RWPE1 (cell line): ENCODE data around the gene KCND3.

ENCODE experiments used
- CTCF ChIA-PET: fragments of 350-600 bp; sonication (Branson Sonifier 250); formaldehyde crosslinking; extraction: SDS; loops from one replicate; lab custom pipeline; 2021; lab: Yijun Ruan, JAX
- POLR2A ChIA-PET: fragments of 400-600 bp; formaldehyde crosslinking; extraction: SDS; loops from one replicate; lab custom pipeline; 2020; ENCODE audit warnings: antibody characterized with exemption; ENCODE audit not compliant: low non-redundant PET; lab: Yijun Ruan, JAX
- DNase-seq: peaks from one replicate; pipeline ENCODE4 v3.0.0; 2012; ENCODE audit warnings: low spot score
- H3K27ac ChIP-seq: fragments of 450-650 bp; 2 replicates; pipeline ENCODE4 v1.5.1; 2017
- TF ChIP-seq, protein P1 (sequence below): fragments of 450-650 bp; conservative IDR thresholded peaks from 2 replicates; pipeline ENCODE4 v1.5.1; 2017; ENCODE audit warnings: low read depth, mild to moderate bottlenecking

KCND3 gene

GRCh38 chr1:111888740-111889376 lies 100.6 kb downstream of the KCND3 start:
- TF ChIP-seq, protein P1, sequence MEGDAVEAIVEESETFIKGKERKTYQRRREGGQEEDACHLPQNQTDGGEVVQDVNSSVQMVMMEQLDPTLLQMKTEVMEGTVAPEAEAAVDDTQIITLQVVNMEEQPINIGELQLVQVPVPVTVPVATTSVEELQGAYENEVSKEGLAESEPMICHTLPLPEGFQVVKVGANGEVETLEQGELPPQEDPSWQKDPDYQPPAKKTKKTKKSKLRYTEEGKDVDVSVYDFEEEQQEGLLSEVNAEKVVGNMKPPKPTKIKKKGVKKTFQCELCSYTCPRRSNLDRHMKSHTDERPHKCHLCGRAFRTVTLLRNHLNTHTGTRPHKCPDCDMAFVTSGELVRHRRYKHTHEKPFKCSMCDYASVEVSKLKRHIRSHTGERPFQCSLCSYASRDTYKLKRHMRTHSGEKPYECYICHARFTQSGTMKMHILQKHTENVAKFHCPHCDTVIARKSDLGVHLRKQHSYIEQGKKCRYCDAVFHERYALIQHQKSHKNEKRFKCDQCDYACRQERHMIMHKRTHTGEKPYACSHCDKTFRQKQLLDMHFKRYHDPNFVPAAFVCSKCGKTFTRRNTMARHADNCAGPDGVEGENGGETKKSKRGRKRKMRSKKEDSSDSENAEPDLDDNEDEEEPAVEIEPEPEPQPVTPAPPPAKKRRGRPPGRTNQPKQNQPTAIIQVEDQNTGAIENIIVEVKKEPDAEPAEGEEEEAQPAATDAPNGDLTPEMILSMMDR, result no peak
- POLR2A ChIA-PET, result no interaction called here
- DNase-seq, result no peak
- CTCF ChIA-PET, result no interaction called here
- no peak overlapping the region for H3K27ac ChIP-seq

DNA sequence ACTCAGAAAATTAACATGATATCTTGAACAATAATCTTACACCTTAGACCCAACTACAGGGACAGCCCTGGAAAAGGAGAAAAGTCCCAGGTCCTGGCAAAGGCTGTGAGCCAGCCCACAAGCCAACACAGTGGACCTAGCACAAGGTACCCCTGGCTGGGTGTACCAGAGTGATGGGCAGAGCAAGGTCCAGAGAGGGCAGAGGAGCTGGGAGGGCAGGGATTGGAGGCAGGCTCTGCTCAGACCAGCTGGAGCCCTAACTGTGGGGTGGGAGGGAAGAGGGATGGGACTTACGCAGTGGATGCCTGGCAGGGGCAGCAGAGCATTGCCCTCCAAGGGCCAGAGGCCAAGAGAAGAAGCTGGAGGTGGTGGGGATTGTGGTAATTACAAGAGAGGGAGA lies 101.6 kb downstream of the KCND3 start:
- TF ChIP-seq, protein P1, result no peak
- no peak for DNase-seq
- ChIA-PET CTCF (no interaction called here), POLR2A (interaction anchor here (0.6 kb wide), 1 partner anchor 50 kb away, joined by 4 read pairs; no protein-coding TSS in a partner anchor)
- no peak overlapping the region for H3K27ac ChIP-seq

GRCh38 chr1:111887385-111887784 lies 102.1 kb downstream of the KCND3 start:
- TF ChIP-seq, protein P1, result no peak
- no peak overlapping the region for H3K27ac ChIP-seq
- ChIA-PET POLR2A (no interaction called here), CTCF (interaction anchor here (0.6 kb wide), 1 partner anchor 56 kb away, joined by 3 read pairs; no protein-coding TSS in a partner anchor)
- DNase-seq, result no peak

DNA sequence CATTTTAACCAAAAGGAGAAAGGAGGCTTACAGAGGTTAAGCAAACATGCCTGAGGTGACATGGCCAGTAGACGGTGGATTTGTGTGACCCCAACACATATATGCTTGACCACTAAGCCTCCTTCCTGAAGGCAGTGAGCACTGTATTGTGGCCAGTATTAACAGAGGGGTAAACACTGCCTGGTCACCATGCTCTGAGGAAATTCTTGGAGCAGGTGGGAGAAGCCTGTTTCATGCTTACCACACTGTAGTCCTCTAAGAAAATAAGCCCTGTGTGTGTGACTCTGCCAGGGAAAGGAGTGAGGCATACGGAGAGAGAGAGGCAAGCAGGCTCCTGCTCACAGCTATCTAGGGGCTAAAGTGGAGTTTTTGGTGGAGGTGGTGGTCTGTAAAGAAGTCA lies 102.7 kb downstream of the KCND3 start:
- DNase-seq, result no peak
- H3K27ac ChIP-seq, result no peak overlapping the region
- TF ChIP-seq, protein P1, result no peak
- ChIA-PET POLR2A (no interaction called here), CTCF (no interaction called here)

DNA sequence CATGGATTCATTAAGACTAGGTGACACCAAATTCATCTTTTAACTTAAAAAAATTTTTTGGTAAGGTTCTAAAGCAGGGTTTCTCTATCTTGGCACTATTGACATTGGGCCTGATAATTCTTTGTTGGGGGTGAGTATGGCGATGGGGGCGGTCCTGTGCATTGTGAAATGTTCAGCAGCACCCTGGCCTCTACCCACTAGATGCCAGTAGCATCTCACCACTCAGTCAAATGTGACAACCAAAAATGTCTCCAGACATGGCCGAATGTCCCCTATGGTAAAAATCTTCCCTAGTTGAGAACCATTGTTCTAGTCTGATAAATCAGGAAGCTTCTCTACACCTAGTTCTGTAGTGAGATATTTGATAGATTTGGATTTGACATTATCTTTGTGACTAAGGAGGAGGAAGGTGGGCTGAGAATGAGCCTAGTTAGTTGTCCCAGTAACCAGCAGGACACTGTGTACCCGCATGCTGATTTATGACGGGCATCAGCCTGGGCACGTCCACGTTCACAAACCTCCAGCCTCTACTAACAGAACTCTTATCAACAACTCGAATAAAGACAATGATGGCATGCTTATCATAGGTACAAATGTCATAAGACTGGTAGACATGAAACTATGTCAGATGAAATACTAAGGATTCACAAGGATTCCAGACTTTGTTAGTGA lies 104.6 kb downstream of the KCND3 start:
- POLR2A ChIA-PET, result interaction anchor here (0.6 kb wide), 1 partner anchor 16 kb away, joined by 3 read pairs; no protein-coding TSS in a partner anchor
- no peak for DNase-seq
- CTCF ChIA-PET, result no interaction called here
- H3K27ac ChIP-seq, result no peak overlapping the region
- TF ChIP-seq, protein P1, result no peak

DNA sequence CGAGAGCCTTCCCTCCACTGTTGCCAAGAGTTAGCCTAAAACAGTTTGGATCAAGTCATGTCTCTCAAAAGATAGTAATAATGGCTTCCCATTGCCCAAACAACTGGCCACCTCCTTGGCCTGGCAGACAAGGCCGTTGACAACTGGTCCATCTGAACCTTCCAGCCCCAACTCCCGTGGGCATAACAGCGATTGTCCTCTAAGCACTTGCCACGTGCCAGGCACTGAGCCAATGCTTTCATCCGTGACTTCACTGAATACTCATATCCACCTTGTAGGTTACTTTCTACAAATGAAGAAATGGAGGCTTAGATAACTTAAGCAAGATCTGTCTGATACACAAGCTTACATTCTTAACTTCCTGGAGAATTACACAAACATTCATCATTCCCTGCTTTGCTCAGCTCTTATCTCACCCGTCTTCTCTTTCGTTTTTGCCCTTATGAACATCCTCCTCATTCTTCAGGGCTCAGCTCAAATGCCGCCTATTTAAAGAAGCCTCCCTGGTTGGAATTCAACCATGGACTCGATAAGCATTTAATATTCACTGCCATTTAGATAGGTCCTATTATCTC lies 106.4 kb downstream of the KCND3 start:
- no peak for DNase-seq
- CTCF ChIA-PET, result no interaction called here
- H3K27ac ChIP-seq, result no peak overlapping the region
- POLR2A ChIA-PET, result no interaction called here
- TF ChIP-seq, protein P1, result no peak
